HG03103 (cell line): ENCODE results near the gene MTCH2.
A peak's percentile ranks its signal among the peaks of the same experiment; 100 is the strongest.
"Not testable (repeated sequence)": the region's sequence is repeated elsewhere in the genome, so short reads cannot be mapped to it uniquely, and the experiment has no call there.

Experiments
- ATAC-seq: cut with Tn5 transposase; IDR thresholded peaks from one replicate; pipeline ENCODE4 v1.9.1; 2021; ENCODE audit warnings: low read depth; ENCODE audit not compliant: unreplicated experiment

Gene MTCH2

DNA sequence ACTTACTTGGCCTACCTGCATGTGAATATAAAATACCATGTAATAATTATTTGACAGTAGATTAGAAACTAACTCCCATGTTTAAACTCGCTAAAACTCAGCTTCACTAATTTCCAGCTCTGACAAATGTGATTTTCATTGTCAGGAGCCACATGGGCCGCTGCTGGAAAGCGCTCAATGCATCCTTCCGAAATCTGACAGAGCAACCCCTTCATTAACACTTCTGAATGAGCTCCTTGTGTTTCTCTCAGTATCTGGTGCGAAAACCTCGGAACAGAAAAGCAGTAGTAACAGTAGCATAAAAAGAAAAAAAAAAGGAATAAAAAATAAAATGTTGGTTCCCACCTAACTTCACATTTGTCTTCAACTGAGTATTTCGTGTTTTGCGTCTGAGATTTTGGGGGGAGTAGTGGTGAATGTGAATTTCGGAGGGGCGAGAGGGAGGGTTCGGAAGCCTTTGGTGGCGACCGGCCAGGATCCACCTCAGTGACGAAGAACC is 710 bp downstream of the MTCH2 start:
- ATAC-seq, result no peak

DNA sequence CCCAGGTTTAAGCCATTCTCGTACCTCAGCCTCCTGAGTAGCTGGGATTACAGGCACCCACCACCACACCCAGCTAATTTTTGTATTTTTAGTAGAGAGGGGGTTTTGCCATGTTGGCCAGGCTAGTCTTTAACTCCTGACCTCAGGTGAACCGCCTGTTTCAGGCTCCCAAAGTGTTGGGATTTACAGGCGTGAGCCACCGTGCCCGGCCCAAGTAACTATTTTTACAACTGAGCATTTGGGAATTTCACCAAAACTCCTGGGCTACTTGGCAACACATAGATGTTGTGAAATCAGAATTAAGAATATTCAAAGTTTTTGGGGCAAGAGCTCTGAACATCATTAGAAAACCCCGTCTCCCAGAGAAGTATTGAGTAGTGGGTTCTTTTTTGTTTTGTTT is 1.9 kb downstream of the MTCH2 start:
- ATAC-seq, result not testable (repeated sequence)

DNA sequence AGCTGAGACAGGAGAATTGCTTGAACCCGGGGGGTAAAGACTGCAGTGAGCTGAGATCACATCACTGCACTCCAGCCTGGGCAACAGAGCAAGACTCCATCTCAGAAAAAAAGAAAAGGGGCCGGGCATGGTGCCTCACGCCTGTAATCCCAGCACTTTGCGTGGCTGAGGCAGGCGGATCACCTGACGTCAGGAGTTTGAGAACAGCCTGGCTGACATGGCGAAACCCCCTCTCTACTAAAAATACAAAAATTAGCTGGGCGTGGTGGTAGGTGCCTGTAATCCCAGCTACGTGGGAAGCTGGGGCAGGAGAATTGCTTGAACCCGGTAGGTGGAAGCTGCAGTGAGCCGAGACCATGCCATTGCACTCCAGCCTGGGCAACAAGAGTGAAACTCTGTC is 6.0 kb downstream of the MTCH2 start:
- ATAC-seq, result not testable (repeated sequence)

DNA sequence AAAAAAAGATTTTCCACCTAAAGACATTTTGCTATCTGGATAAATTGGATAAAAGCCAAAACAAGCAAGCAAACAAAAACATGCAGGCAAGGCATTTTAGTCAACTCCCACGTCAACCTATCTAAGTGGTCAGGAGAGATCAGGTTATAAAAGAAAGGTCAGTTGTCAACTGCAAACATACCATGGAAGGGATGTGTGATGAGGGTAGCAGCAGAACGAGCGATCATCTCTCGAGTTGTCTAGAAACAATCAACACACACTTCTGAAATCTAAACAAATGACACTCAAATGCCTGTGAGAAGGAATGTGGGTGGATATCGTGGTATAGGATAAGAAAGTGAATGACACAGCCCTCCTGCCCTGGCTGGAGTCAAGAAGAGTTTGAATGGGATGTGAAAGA is 10.9 kb downstream of the MTCH2 start:
- ATAC-seq, result no peak

DNA sequence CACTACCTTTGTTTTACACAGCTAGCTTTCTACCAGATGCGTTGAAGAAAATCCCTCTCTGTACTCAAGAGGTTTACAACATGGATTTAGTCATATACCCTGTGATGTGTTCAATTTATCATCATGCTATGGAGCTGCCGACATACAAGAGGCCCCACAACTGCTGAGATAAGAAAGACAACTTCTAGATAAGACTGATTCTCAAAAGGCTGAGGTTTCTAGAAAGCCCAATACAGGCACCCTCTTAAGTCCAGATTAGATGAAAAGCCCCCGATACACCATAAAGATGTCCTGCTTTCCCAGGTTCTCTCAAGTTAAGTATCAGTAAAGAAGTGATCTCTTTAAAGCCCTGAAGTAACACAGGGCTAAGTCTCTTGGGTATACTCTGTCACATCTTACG is 14.3 kb downstream of the MTCH2 start:
- no peak for ATAC-seq

DNA sequence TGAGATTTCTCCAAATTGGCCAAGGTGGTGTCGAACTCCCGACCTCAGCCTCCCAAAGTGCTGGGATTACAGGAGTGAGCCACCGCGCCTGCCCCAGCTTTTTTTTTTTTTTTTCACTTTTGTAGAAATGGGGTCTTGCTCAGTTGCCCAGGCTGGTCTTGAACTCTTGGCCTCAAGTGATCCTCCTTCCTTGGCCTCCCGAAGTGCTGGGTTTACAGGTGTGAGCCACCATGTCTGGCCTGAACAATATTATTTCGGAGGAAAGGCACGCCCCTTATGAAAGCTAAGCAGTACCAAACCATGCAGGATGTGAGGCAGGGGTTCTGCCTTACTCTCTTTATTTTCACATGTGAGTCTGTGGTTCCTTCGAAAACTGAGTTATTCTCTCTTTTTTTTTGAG is 16.1 kb downstream of the MTCH2 start:
- no peak for ATAC-seq

DNA sequence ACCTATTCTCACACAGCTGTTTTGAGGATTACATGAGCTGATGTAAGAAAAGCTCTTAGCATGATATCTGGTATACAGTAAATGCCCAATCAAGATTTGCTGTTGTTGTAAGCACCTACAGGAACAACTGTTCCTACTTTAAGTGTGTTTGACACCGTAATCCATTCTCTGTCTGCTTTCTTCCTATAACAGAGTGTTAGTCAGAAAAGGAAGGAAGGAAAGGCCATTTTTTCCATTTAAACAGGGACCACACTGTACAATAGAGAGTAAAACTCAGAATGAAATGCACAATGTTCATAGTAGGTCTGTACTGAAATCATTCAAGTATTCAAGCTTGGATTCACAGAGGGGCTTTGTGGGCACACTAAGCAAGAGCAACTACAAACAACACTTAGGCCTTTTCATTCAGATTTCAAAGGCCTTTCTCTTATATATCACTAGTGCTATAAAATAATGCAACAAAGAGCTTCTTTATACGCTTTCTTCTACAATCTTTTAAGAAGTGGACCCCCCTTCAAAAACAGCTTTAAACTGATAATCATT is 21.5 kb downstream of the MTCH2 start:
- ATAC-seq, result no peak

DNA sequence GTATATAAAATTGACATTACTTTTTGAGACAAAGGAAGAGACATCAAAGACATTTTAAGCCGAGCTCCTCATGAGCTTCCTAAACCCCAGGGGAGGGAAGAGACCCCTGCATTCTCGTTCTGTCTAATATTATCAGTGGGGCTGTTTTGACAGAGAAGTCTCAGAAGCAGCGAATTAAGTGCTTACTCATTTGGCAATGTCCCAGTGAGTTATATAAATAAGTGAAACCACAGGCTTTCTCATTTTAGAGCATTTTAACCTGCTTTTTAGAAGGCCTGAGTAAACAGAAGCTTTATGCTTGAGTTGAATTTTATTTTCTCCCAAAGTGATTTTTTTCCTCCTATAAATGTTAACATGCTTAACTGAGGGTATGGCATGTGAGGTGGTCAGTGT is 24.9 kb downstream of the MTCH2 start:
- ATAC-seq, result no peak

DNA sequence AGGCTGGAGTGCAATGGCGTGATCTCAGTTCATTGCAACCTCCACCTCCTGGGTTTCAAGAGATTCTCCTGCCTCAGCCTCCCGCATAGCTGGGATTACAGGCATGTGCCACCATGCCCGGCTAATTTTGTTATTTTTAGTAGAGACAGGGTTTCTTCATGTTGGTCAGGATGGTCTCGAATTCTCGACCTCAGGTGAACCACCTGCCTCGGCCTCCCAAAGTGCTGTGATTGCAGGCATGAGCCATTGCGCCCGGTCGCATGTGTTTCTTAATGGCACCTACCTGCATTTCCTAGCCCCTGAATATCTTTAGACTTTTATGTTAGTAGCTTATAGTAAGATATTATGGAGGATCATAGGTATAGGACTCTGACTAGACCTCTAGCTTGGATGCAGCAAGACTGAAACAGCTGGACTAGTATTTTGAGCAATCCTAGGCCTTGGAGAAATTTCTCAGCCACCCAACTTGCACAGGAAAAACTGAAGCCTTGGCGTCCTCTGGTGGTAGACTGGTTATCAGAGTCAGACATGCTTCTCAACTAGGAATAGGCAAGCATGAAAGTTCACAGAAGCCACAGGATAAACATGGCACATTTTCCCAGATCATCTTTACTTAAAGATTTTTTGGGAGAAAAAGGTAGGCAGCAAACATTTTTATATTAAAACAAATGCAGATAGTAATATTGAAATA is 25.5 kb downstream of the MTCH2 start:
- no peak for ATAC-seq

DNA sequence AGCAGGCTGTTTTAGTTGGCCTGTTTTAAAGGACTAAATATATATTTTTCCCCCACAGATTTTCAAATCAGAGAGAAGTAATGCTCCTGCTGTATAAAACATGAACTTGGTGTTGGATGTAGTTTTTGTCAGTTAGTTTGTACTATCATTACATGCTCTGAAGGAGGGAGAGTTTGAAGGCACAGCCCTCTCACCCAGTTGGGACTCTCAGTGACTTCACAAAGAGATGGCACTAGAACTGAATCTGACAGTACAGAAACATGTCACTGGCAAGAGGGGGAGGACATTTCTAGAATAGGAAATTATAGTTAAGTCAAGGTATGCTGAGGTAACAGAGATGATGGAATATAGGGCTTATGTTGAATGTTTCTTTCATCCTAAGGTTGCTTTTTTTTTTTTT is 27.1 kb downstream of the MTCH2 start:
- ATAC-seq, result no peak

DNA sequence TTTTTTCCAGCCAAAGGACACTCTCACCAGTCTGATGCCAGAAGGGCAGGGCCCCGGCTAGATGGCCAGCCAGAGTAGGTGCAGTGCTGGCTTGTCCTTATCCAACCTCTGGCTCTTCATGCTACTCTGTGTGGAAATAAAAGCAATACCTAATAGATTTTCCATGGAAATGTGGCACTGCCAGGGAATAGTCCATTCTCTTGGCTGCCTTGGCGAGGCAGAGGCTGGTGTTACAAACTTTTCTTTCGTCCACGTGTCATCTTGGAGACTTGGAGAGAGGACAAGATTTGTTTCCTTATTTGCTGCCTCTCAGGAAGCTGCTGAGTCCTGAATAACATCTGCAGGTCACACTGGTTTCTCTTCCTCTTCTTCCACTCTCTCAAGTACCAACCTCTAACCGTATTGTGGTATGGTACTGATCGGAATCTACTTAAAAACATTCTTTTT is 31.0 kb downstream of the MTCH2 start:
- ATAC-seq, result peak; percentile 87

DNA sequence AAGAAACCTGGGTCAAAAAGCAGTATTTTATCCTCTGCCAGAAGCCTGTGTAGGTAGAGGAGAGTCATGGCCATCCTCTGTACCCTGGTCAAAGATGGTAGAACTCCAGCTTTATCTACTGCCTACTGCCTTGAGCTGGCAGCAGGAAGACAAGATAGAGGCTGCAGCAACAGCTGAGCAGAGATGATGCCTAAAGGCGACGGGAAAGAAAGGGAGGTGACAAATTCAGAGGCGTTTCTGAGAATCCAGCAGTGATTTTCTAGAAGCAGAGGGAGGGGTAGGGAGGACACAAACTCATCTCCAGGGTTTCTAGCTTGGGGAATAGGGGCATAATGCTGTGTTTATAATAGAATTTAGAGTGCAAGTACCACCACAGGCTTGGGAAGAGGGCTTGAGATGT is 32.7 kb downstream of the MTCH2 start:
- no peak for ATAC-seq

DNA sequence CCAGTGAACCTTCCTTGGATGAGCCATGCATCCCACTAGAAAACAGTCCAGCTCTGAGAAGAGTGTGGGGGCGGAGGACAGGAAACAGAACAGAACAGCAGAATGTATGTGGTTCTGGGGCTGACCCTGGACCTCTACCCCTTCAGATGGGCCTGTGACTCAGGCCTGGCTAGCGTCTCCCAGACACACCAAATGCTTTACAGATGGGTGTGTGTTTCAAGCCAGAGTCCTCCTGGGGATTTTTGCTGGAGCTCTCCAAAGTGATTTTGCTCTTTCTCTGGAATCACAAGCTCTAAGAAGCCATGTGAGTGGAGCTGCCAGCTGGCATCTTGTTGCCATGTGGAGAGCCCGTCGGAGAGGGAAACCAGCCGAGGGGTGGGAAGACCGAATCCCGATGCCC is 35.0 kb downstream of the MTCH2 start:
- no peak for ATAC-seq

DNA sequence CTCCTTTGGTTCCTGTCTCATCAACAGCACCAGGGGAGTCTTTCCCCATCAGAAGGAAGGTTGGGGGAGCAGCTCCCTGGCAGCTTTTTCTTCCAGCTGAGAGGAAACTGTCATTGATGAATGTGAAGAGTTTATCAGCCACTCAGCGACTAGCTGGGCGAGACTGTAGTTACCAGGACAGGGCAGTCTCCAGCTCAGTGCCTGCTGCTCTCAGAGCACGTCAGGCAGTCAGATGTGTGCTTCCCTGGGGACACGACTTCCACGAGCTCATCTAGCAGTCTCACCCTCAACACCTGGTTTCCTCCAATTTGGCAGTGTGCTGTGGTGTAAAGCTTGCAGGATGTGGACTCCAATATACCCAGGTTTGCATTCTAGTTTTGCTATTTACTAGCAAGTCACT is 35.6 kb downstream of the MTCH2 start:
- no peak for ATAC-seq

DNA sequence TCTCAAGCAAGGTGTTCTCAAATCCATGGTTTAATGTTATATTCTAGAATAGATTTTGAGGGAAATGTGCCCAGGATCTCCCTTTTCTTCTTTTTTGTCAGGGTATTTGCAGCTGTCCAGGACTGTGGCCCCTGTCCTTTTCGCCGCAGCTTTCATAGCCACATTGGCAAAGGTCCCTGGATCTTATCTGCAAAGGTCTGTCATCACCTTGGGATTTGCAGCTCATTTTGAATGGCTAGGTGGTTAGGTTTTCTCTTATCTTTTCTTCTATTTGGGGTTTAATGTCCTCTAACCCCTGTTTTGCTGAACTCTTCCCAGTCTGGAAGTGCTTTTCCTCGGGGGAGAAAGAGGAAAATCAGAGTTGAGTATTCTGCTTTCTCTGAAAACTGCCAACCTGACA is 36.4 kb downstream of the MTCH2 start:
- ATAC-seq, result no peak

DNA sequence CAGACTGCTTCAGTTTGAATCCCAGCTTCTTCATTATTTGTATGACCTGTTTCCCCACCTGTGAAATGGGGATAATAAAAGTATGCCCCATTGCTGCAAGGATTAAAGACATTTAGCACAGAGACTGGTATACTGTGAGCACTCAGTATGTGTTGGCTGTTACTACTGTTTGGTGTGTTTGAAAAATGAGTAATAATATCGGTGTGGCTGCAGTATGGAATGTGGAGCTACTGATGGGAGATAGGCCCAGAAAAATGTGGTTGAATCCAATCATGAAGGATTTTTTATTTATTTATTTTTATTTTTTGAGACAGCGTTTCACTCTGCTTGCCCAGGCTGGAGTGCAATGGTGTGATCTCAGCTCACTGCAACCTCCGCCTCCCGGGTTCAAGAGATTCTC is 39.1 kb downstream of the MTCH2 start:
- no peak for ATAC-seq

DNA sequence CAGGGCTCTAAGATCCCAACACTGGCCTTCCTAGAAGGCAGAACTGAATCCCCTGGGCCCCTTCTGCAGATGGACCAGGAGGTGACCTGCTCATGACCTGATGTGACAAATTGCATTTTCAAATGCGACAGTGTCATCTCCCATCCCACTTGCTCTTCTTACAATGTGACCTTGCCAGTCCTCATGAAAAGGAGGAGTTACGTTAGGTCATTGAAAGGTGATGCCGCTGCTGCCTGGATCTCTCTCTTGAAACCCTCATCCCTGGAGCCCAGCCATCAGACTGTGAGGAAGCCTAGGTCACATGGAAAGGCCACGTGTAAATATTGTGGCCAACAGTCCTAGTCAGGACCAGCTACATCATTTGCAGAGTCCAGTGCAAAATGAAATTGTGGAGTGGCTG is 42.5 kb downstream of the MTCH2 start:
- no peak for ATAC-seq

DNA sequence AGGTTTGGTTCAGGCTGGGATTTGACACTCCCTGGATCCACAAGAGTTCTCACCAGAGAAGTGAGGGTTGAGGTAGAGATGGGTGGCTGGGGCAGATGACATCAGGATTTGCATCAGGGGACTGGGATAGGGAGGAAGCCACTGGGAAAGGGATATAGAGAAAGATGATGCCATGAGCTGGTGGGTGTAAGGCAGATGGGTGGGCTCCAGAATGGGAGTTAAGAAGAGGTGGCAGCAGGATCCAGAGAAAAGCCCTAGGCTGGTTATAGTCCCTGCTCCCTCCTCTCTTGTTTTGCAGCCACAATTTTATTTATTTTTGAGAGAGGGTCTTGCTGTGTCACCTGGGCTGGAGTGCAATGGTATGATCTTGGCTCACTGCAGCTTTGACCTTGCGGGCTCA is 46.4 kb downstream of the MTCH2 start:
- ATAC-seq, result no peak

DNA sequence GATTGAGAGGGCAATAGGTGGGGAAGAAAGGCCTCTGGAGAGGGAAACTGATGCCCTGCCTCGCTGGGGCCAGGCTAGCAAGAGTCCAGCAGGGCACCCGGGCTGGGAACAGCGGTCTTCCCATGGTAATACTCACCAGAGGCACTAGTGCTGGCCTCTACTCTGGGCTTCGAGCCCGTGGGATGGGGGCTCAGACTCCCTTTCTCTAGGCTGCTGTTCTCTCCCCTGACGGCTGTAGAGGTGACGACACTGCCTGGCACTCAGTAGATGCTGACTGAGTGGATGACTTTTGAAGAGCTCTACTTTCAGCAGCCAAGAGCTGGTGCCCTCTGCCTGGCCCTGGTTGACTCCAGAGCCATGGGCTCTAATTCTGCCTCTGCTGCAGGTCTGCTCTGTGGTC is 47.3 kb downstream of the MTCH2 start:
- ATAC-seq, result no peak

DNA sequence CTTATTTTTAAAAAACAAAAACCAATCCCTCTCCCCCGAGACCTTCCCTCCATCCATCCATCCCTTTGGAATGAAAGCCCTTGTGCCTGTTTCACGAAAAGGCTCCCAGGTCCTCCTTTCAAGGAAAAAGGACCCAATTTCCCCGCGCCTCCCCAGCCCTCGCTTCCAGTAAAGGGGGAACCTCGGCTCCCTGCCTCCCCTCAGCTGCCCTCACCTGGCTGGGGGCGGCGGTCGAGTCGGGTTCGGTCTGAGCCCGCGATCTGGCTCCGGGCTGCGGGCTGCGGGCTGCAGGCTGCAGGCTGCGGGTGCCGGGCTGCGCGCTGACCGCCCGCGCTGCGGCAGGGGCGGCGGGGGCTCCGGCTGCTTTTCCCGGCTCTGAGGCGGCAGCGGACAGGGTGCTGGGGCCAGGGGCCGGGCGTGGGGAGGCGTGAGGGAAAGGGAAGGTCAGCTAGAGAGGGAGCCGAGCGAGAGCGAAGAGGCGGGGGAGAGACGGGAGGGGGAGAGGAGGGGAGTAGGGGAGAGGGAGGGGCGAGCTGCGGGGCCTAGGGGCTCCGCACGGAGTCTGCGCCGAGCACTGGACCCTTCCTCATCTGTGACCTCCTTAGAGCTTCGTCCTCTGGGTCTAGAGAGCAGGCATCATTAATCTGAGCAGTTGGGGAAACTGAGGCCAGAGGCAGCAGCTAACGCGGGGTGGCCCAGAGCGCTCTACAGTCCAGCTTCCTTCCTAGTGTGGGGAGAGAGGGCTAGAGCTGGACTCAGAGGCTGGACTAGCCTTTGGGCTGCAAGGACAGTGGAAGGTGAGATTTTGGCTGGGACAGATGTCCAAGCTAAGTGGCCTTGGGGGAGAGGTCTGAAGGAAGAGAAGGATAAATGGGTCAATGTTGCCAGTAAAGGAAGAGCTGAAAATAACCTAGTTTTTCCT is 48.2 kb downstream of the MTCH2 start, which contains the start of gene C1QTNF4:
TSS of gene C1QTNF4 (minus strand) at position 478 of the 922 bp plus-strand sequence. CDS start 3,601 bp downstream, outside the sequence.
- ATAC-seq, result no peak

DNA sequence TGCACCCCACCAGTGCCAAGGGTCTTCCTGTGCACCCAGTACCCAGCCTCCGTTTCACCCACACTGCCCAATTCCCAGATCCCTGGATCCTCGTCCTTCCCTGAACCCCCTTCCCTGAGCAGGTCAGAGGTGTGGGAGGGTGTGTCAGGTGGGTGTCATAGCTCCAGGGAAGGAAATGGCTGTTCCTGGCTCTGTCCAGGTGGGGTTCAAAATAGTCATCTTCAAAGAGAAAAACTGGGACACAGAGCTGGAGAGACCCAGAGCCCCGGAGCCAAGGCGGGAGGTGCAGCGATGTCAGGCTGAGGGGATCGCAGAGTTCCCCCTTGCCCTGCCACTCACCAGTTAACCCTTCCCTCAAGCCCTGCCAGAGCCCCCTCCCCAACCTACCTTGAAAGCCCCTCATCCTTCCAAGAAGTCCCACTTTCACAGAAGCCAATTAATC is 48.8 kb downstream of the MTCH2 start:
- ATAC-seq, result no peak
